Measurements from ENCODE around the gene UBE4B. TPM values are rescaled to one million over a fixed set of nuclear protein-coding genes. Genes with fewer than 3 reads are reported as not detected.

Gene UBE4B
- total and polyA plus RNA-seq, 7 donors: 28.8 to 90.9 (median 48.5) TPM

GRCh38 chr1:9990944-9991343, 41.8 kb upstream of the UBE4B start:
- no peak overlapping the region for H3K4me3 ChIP-seq
- TF ChIP-seq CTCF (IDR thresholded peaks at IDR 0.05): no peak
- H3K27me3 ChIP-seq (ENCODE audit: insufficient read depth in 3 of 3, low read length in 2 of 3): peaks cover 0 to 2% (median 0%) of the 10 kb centered on the region in 3 donors
- H3K9me3 ChIP-seq: no peaks in the 10 kb centered on the region
- no peaks in the 10 kb centered on the region for H3K4me1 ChIP-seq
- ATAC-seq: peak in 1 of 4 donors; percentile 44
- WGBS, 3 donors: 34 to 35% (median 34%) methylated on average over 2 of the region's 2 CpGs
- no peak overlapping the region for H3K27ac ChIP-seq
- H3K36me3 ChIP-seq (ENCODE audit: insufficient read depth in 1 of 2, low read depth in 1 of 2): no peaks in the 10 kb centered on the region
- DNase-seq: no peak
- intact Hi-C loops (cut with DNase I): no loop called here

- ATAC-seq (no peak), DNase-seq (no peak)
- Histone ChIP-seq H3K27me3 (ENCODE audit: insufficient read depth in 3 of 3, low read length in 2 of 3) (peaks cover 0 to 22% (median 8%) of the 10 kb centered on the region in 3 donors), H3K36me3 (ENCODE audit: insufficient read depth in 1 of 2, low read depth in 1 of 2) (no peaks in the 10 kb centered on the region), H3K4me3 (no peak overlapping the region), H3K27ac (no peak overlapping the region), H3K9me3 (no peaks in the 10 kb centered on the region), H3K4me1 (peaks cover 4% of the 10 kb centered on the region)
- intact Hi-C loops (cut with DNase I): no loop called here
- WGBS, 3 donors: 56 to 62% (median 58%) methylated on average over 5 of the region's 5 CpGs
- no peak for TF ChIP-seq CTCF (IDR thresholded peaks at IDR 0.05)
Observed at GRCh38 chr1:9992910-9993309, 39.8 kb upstream of the UBE4B start.

- DNase-seq: no peak
- intact Hi-C loops (cut with DNase I): no loop called here
- H3K9me3 ChIP-seq: no peaks in the 10 kb centered on the region
- no peak for TF ChIP-seq CTCF (IDR thresholded peaks at IDR 0.05)
- 82 to 84% (median 84%) methylated on average over 7 of the region's 7 CpGs for WGBS, 3 donors
- H3K27ac ChIP-seq: no peak overlapping the region
- ATAC-seq: no peak
- H3K4me3 ChIP-seq: no peak overlapping the region
- peaks cover 6% of the 10 kb centered on the region for H3K4me1 ChIP-seq
- H3K27me3 ChIP-seq (ENCODE audit: insufficient read depth in 3 of 3, low read length in 2 of 3): peaks cover 0 to 29% (median 9%) of the 10 kb centered on the region in 3 donors
- no peaks in the 10 kb centered on the region for H3K36me3 ChIP-seq (ENCODE audit: insufficient read depth in 1 of 2, low read depth in 1 of 2)
Observed at GRCh38 chr1:9993561-9994075, 39.1 kb upstream of the UBE4B start.

GRCh38 chr1:9996624-9997582, 35.9 kb upstream of the UBE4B start, which contains the start of gene RBP7:
Gene RBP7 (plus strand): TSS chr1:9997228. CDS start chr1:9997259, 31 bp downstream.
- no peaks in the 10 kb centered on the region for H3K36me3 ChIP-seq (ENCODE audit: insufficient read depth in 1 of 2, low read depth in 1 of 2)
- H3K9me3 ChIP-seq: no peaks in the 10 kb centered on the region
- peak within 1 kb of the TSS; percentile 70 for H3K4me3 ChIP-seq
- H3K27ac ChIP-seq: no peak within 1 kb of the TSS
- intact Hi-C loops (cut with DNase I): no loop called here
- 6 to 8% (median 8%) methylated on average over 51 to 71 of the region's 71 CpGs for WGBS, 3 donors
- DNase-seq (peak; percentile 19 to 52), ATAC-seq (peak; percentile 36 to 61 (median 51))
- H3K4me1 ChIP-seq: peaks cover 6% of the 10 kb centered on the region
- peaks cover 0 to 50% (median 9%) of the 10 kb centered on the region in 3 donors for H3K27me3 ChIP-seq (ENCODE audit: insufficient read depth in 3 of 3, low read length in 2 of 3)
- TF ChIP-seq CTCF (IDR thresholded peaks at IDR 0.05): no peak
